Thoracic aorta (tissue), 2 donors: ENCODE measurements around the gene MICALL1. TPM values are rescaled to one million over a fixed set of nuclear protein-coding genes. Genes with fewer than 3 reads are reported as not detected.

Experiments used
- ATAC-seq: fragments of 150-250 bp; one replicate; pipeline ENCODE4 v1.8.0; 2017; ENCODE audit warnings: low read depth; ENCODE audit not compliant: insufficient number of reproducible peaks, low FRiP score
- DNase-seq: peaks from one replicate; pipeline ENCODE4 v3.0.0-alpha.2; 2020; ENCODE audit warnings: low spot score
- H3K27ac ChIP-seq, 2 donors: fragments of 200-600 bp; sonication (generic); 1 replicate in 1 of 2; 2 replicates in 1 of 2; pipeline ENCODE4 v1.5.1; 2016; ENCODE audit warnings: mild to moderate bottlenecking in 2 of 2, moderate library complexity in 2 of 2
- H3K27me3 ChIP-seq: fragments of 200-600 bp; sonication (generic); replicated peaks from 2 replicates; pipeline ENCODE4 v1.6.0; 2016; ENCODE audit warnings: mild to moderate bottlenecking; ENCODE audit not compliant: insufficient read depth
- H3K36me3 ChIP-seq: fragments of 200-600 bp; sonication (generic); one replicate; pipeline ENCODE4 v1.5.1; 2016
- H3K4me1 ChIP-seq, 2 donors: fragments of 200-600 bp; sonication (generic); 1 replicate in 1 of 2; 2 replicates in 1 of 2; pipeline versions ENCODE4 v1.5.1 to v1.6.0; 2016; ENCODE audit warnings: low read depth in 2 of 2, mild to moderate bottlenecking in 1 of 2; ENCODE audit not compliant: control insufficient read depth in 1 of 2
- H3K4me3 ChIP-seq: fragments of 200-600 bp; sonication (generic); 2 replicates; pipeline ENCODE4 v1.5.1; 2016; ENCODE audit warnings: mild to moderate bottlenecking
- H3K9me3 ChIP-seq: fragments of 200-600 bp; sonication (generic); 2 replicates; pipeline ENCODE4 v1.5.1; 2016
- CTCF ChIP-seq: fragments of 200-600 bp; sonication (generic); IDR thresholded peaks from one replicate; pipeline ENCODE4 v1.5.1; 2019; ENCODE audit warnings: antibody characterized with exemption
- total RNA-seq, 2 donors: library from RNA; depleted of rRNA; stranded (reverse); fragments of >200 nt; gene quantifications; one replicate each; pipeline versions ENCODE4 v1.1.0 to v1.2.3, GENCODE V29; 2016

The MICALL1 gene
- total RNA-seq, 2 donors from 2014 or later = 16.8 to 49.3 TPM

- DNase-seq (no peak), ATAC-seq (no peak)
- Histone ChIP-seq H3K36me3 (no peaks in the 10 kb centered on the region), H3K27ac (no peak overlapping the region), H3K9me3 (no peaks in the 10 kb centered on the region), H3K4me1 (no peaks in the 10 kb centered on the region), H3K27me3 (no peaks in the 10 kb centered on the region), H3K4me3 (no peak overlapping the region)
- TF ChIP-seq CTCF = no peak
These were observed 83.3 kb downstream of the MICALL1 start for GRCh38 chr22:37989146-37990045.

DNA sequence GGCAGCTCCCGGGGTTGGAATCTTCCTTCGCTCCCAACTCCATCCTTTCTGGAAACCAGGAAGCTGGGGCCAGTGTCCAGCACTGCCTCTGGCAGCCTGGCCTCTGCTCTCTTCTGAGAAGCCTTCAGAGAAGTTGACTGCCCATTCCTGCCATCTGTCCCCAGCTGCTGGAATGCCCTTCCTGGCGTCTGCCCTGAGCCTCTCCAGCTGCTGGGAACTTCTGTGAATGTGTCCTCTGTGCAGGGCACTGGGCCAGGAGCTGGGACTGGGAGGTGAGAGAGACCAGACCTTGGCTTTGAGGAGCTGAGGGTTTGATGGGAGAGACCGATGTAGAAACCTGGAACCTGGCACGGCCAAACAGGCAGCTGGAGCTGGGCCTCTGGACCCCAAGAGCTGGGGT is 84.2 kb downstream of the MICALL1 start:
- TF ChIP-seq CTCF = no peak
- H3K36me3 ChIP-seq = no peaks in the 10 kb centered on the region
- no peaks in the 10 kb centered on the region for H3K27me3 ChIP-seq
- ATAC-seq (no peak), DNase-seq (no peak)
- no peak overlapping the region for H3K4me3 ChIP-seq
- H3K9me3 ChIP-seq = no peaks in the 10 kb centered on the region
- no peak overlapping the region for H3K27ac ChIP-seq
- no peaks in the 10 kb centered on the region for H3K4me1 ChIP-seq

DNA sequence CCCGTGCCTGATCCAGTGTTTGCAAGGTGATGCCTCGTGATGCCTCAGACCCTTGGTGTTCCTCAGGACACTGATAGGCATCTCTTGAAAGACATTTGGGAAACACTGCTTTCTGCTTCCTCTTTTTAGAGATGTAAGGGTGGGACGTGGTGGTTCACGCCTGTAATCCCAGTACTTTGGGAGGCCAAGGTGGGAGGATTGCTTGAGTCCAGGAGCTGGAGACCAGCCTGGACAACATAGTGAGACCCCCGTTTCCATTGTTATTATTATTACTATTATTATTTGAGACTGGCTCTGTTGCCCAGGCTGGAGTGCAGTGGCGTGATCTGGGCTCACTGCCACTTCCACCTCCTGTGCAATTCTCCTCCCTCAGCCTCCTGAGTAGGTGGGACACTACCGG is 84.8 kb downstream of the MICALL1 start:
- DNase-seq (no peak), ATAC-seq (no peak)
- no peaks in the 10 kb centered on the region for H3K36me3 ChIP-seq
- no peaks in the 10 kb centered on the region for H3K27me3 ChIP-seq
- H3K4me1 ChIP-seq = no peaks in the 10 kb centered on the region
- no peak overlapping the region for H3K27ac ChIP-seq
- no peak overlapping the region for H3K4me3 ChIP-seq
- TF ChIP-seq CTCF = no peak
- no peaks in the 10 kb centered on the region for H3K9me3 ChIP-seq

GRCh38 chr22:37991731-37992442 is 85.8 kb downstream of the MICALL1 start:
- Histone ChIP-seq H3K4me1 (no peaks in the 10 kb centered on the region), H3K9me3 (no peaks in the 10 kb centered on the region), H3K4me3 (no peak overlapping the region), H3K27me3 (no peaks in the 10 kb centered on the region), H3K27ac (no peak overlapping the region), H3K36me3 (no peaks in the 10 kb centered on the region)
- TF ChIP-seq CTCF = no peak
- DNase-seq = no peak
- ATAC-seq = no peak

Other genes starting within 250 kb of the MICALL1 start
- 10 to 100 TPM in 1 of 2 donors, 1 to 10 TPM in 1; 6.3 to 13.8 TPM for gene PDXP, start 247.6 kb upstream of the MICALL1 start, total RNA-seq
- 1,000 to 10,000 TPM; 1,470 to 1,957 TPM for gene LGALS1, start 230.7 kb upstream of the MICALL1 start, total RNA-seq
- gene NOL12, start 220.0 kb upstream of the MICALL1 start, total RNA-seq = 10 to 100 TPM; 11.1 to 58.9 TPM
- gene TRIOBP, start 209.2 kb upstream of the MICALL1 start, total RNA-seq = 100 to 1,000 TPM; 126 to 146 TPM
- gene GCAT, start 98.4 kb upstream of the MICALL1 start, total RNA-seq = 10 to 100 TPM in 1 of 2 donors, 1 to 10 TPM in 1; 3.9 to 42.5 TPM
- not detected for gene GALR3, start 82.9 kb upstream of the MICALL1 start, total RNA-seq
- gene ANKRD54, start 62.0 kb upstream of the MICALL1 start, total RNA-seq = 10 to 100 TPM; 33.0 to 45.1 TPM
- gene EIF3L, start 56.9 kb upstream of the MICALL1 start, total RNA-seq = 100 to 1,000 TPM; 224 to 226 TPM
- not detected for gene C22orf23, start 47.3 kb downstream of the MICALL1 start, total RNA-seq
- 10 to 100 TPM; 37.9 to 93.1 TPM for gene POLR2F, start 47.4 kb downstream of the MICALL1 start, total RNA-seq
- under 1 TPM; 0.49 to 0.95 TPM for gene SOX10, start 78.3 kb downstream of the MICALL1 start, total RNA-seq
- 10 to 100 TPM; 33.9 to 56.2 TPM for gene PICK1, start 151.1 kb downstream of the MICALL1 start, total RNA-seq
- gene SLC16A8, start 177.9 kb downstream of the MICALL1 start, total RNA-seq = 1 to 10 TPM; 1.2 to 1.5 TPM
- 1 to 10 TPM in 1 of 2 donors, not detected in 1; 2.5 TPM for gene BAIAP2L2, start 204.4 kb downstream of the MICALL1 start, total RNA-seq